Measurements from ENCODE around the gene CAGE1.

DNA sequence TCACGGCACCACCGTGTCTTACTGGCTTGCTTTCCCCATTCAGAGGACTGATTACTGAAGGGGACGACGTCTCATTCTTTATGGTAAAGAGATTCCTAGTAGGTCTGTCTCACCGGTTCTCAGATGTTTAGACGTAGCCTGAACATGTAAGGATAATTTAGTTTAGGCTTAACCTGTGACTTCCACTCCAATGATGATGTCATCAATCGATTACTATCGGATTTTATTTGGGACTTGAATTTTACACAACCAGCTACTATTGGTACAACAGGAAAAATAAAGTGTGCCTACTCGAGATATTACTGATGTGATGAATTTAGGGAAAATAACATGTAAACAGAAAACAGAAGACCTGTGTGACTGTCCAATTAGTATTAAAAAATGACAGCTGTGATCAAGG, 72.0 kb downstream of the CAGE1 start:
- TF ChIP-seq, protein P1, sequence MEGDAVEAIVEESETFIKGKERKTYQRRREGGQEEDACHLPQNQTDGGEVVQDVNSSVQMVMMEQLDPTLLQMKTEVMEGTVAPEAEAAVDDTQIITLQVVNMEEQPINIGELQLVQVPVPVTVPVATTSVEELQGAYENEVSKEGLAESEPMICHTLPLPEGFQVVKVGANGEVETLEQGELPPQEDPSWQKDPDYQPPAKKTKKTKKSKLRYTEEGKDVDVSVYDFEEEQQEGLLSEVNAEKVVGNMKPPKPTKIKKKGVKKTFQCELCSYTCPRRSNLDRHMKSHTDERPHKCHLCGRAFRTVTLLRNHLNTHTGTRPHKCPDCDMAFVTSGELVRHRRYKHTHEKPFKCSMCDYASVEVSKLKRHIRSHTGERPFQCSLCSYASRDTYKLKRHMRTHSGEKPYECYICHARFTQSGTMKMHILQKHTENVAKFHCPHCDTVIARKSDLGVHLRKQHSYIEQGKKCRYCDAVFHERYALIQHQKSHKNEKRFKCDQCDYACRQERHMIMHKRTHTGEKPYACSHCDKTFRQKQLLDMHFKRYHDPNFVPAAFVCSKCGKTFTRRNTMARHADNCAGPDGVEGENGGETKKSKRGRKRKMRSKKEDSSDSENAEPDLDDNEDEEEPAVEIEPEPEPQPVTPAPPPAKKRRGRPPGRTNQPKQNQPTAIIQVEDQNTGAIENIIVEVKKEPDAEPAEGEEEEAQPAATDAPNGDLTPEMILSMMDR (IDR thresholded peaks at IDR 0.05): no peak
- TF ChIP-seq POLR2A (IDR thresholded peaks at IDR 0.05): no peak
